ENCODE results near the gene PTPN7. TPM values are rescaled to one million over a fixed set of nuclear protein-coding genes. Genes with fewer than 3 reads are reported as not detected.

The PTPN7 gene
- total and polyA plus RNA-seq, 2 experiments from 2014 or later: 0.41 TPM; not detected in 1

DNA sequence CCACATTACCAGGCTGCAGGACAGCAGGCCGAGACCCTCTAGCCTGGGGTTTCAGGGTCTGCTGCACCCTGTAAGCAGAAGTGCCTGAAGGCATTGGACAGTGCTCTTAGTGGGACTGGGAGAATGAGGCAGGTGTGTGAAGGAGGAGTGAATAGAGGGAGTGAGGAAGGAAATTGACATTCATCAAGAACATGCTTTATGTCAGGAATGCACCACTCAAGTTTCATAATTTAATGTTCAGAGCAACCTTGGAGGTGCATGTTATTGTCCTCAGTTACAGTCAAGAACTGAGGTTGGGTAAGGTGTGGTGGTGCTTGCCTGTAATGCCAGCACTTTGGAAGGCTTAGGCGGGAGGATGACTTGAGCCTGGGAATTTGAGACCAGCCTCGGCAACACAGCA is 49.4 kb downstream of the PTPN7 start:
- 79% methylated on average over 3 of the region's 3 CpGs for WGBS (ENCODE audit: low lambda C conversion rate, missing lambda C conversion rate)
- Histone ChIP-seq H3K27me3 (no peaks in the 10 kb centered on the region), H3K4me2 (no peak overlapping the region), H3K79me2 (peaks cover 4% of the 10 kb centered on the region), H2AFZ (no peak overlapping the region), H3K4me3 (no peak overlapping the region), H3K4me1 (ENCODE audit: insufficient read depth) (peaks cover 50% of the 10 kb centered on the region), H3K36me3 (replicated peaks; ENCODE audit: insufficient read depth, low read depth) (no peaks in the 10 kb centered on the region), H3K9me3 (ENCODE audit: low read depth) (no peaks in the 10 kb centered on the region), H3K9me2 (replicated peaks; ENCODE audit: insufficient read depth) (no peaks in the 10 kb centered on the region), H4K20me1 (ENCODE audit: insufficient read depth, poor library complexity, severe bottlenecking) (no peaks in the 10 kb centered on the region), H3K27ac (no peak overlapping the region)
- TF ChIP-seq, protein P1, sequence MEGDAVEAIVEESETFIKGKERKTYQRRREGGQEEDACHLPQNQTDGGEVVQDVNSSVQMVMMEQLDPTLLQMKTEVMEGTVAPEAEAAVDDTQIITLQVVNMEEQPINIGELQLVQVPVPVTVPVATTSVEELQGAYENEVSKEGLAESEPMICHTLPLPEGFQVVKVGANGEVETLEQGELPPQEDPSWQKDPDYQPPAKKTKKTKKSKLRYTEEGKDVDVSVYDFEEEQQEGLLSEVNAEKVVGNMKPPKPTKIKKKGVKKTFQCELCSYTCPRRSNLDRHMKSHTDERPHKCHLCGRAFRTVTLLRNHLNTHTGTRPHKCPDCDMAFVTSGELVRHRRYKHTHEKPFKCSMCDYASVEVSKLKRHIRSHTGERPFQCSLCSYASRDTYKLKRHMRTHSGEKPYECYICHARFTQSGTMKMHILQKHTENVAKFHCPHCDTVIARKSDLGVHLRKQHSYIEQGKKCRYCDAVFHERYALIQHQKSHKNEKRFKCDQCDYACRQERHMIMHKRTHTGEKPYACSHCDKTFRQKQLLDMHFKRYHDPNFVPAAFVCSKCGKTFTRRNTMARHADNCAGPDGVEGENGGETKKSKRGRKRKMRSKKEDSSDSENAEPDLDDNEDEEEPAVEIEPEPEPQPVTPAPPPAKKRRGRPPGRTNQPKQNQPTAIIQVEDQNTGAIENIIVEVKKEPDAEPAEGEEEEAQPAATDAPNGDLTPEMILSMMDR (IDR thresholded peaks at IDR 0.05; ENCODE audit: poor library complexity): no peak
- TF ChIP-seq EZH2 (IDR thresholded peaks at IDR 0.05; ENCODE audit: borderline replicate concordance): no peak
- no peak for TF ChIP-seq EZH2phosphoT487 (IDR thresholded peaks at IDR 0.05; ENCODE audit: low read depth, severe bottlenecking, unreplicated experiment)
- DNase-seq (ENCODE audit: low spot score): no peak

DNA sequence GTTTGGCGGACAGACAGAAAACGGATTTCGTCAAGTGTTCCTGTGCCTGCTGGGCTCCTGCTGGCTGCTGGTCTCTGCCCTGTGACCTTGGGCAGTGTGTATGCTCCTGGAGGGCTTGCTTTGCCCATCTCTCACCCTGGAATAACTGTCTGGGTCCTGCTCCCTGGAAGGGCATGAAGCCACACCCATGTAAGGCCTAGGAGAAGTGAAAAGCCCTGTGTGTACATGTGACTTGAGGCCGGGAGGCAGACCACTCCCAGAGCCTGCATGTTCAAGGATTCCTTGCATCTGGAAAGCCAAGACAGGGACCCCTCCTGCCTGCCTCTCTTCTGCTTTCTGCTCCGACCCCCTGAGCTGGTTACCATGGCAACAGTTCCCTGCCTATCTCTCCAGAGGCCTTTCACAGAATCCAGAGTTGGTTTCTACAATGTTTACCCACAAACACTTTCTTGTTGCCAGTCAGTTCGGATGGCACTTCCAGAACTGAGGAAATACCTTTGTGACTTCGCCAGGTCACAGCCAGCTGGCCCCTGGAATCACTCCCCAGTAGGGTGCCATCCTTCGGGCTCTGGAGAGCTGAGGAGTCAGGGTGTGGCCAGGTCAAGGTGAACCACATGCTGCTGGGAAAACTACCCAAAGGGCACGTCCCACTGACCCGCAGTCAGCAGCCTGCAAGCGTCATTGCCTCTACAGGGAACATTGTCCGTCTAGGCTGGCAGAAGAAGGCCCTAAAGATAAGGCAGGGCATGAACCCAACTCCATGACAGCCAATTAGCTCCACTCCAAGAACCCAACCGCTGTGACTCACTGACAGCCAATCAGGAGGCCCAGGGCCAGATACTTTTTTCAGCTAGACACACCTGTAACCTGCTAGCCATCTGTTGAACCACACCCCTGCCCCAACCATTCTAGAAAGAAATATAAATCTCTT is 52.3 kb downstream of the PTPN7 start:
- Histone ChIP-seq H4K20me1 (ENCODE audit: insufficient read depth, poor library complexity, severe bottlenecking) (no peaks in the 10 kb centered on the region), H3K27me3 (no peaks in the 10 kb centered on the region), H3K9me2 (replicated peaks; ENCODE audit: insufficient read depth) (no peaks in the 10 kb centered on the region), H3K4me3 (no peak overlapping the region), H3K9me3 (ENCODE audit: low read depth) (no peaks in the 10 kb centered on the region), H3K4me1 (ENCODE audit: insufficient read depth) (peaks cover 44% of the 10 kb centered on the region), H2AFZ (no peak overlapping the region), H3K36me3 (replicated peaks; ENCODE audit: insufficient read depth, low read depth) (no peaks in the 10 kb centered on the region), H3K27ac (peak overlapping the region; percentile 98), H3K79me2 (no peaks in the 10 kb centered on the region), H3K4me2 (no peak overlapping the region)
- peak; percentile 71 for DNase-seq (ENCODE audit: low spot score)
- 66% methylated on average over 13 of the region's 13 CpGs for WGBS (ENCODE audit: low lambda C conversion rate, missing lambda C conversion rate)
- TF ChIP-seq EZH2phosphoT487 (IDR thresholded peaks at IDR 0.05; ENCODE audit: low read depth, severe bottlenecking, unreplicated experiment) (no peak), EZH2 (IDR thresholded peaks at IDR 0.05; ENCODE audit: borderline replicate concordance) (no peak)
- TF ChIP-seq, protein P1 (IDR thresholded peaks at IDR 0.05; ENCODE audit: poor library complexity): no peak

DNA sequence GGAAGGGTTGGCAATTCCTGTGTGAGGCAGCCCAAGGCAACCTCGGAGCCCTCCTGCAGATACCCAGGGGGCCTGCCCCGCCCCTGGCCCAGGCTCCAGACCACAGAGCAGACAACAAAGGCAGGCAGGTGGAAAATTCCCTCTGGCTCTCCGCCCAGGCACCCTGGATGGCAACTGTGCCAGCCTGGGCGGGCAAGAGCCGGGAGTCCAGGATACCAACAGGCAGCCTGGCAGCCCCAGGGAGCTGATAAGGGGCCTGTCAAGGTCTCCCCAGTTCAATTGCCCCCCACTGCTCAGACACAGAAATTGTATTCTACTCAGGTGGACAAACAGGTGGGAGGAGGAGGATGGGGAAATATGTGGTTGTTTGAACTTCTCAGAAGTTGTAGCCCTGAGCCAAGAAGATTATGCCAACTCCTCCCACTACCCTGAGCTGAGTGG is 53.1 kb downstream of the PTPN7 start:
- no peaks in the 10 kb centered on the region for H3K9me2 ChIP-seq (replicated peaks; ENCODE audit: insufficient read depth)
- no peaks in the 10 kb centered on the region for H4K20me1 ChIP-seq (ENCODE audit: insufficient read depth, poor library complexity, severe bottlenecking)
- no peak overlapping the region for H3K4me3 ChIP-seq
- no peak for DNase-seq (ENCODE audit: low spot score)
- H2AFZ ChIP-seq: no peak overlapping the region
- H3K4me2 ChIP-seq: no peak overlapping the region
- no peaks in the 10 kb centered on the region for H3K79me2 ChIP-seq
- no peaks in the 10 kb centered on the region for H3K9me3 ChIP-seq (ENCODE audit: low read depth)
- TF ChIP-seq EZH2 (IDR thresholded peaks at IDR 0.05; ENCODE audit: borderline replicate concordance) (no peak), EZH2phosphoT487 (IDR thresholded peaks at IDR 0.05; ENCODE audit: low read depth, severe bottlenecking, unreplicated experiment) (no peak)
- TF ChIP-seq, protein P1 (IDR thresholded peaks at IDR 0.05; ENCODE audit: poor library complexity): no peak
- WGBS (ENCODE audit: low lambda C conversion rate, missing lambda C conversion rate): 80% methylated on average over 5 of the region's 5 CpGs
- no peaks in the 10 kb centered on the region for H3K36me3 ChIP-seq (replicated peaks; ENCODE audit: insufficient read depth, low read depth)
- H3K27ac ChIP-seq: peak overlapping the region; percentile 98
- H3K4me1 ChIP-seq (ENCODE audit: insufficient read depth): peaks cover 38% of the 10 kb centered on the region
- no peaks in the 10 kb centered on the region for H3K27me3 ChIP-seq
